ENCODE results near the gene FXYD4.

DNA sequence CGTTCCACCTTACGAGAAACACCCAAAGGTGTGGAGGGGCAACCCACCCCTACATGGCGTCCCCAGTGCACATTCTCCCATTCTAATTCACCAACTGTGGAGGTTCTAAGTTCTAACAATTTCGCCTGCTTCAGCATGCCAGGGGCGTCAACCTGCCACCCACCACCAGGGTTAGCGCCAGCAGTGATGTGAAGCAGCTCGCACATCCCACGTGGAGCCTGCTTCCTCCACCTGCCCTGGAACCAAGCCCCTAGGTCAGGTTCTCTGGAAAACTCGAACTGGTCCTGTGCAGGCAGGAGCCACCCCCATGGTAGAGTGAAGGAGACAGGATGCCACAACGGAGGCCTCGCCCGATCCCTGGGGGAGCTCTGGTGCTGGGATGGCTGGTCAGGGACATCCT, 33.3 kb upstream of the FXYD4 start:
- TF ChIP-seq POLR2A (IDR thresholded peaks at IDR 0.05) (no peak), POLR2AphosphoS5 (IDR thresholded peaks at IDR 0.05) (no peak), EP300 (IDR thresholded peaks at IDR 0.05; ENCODE audit: low read depth) (no peak)
- TF ChIP-seq, protein P1, sequence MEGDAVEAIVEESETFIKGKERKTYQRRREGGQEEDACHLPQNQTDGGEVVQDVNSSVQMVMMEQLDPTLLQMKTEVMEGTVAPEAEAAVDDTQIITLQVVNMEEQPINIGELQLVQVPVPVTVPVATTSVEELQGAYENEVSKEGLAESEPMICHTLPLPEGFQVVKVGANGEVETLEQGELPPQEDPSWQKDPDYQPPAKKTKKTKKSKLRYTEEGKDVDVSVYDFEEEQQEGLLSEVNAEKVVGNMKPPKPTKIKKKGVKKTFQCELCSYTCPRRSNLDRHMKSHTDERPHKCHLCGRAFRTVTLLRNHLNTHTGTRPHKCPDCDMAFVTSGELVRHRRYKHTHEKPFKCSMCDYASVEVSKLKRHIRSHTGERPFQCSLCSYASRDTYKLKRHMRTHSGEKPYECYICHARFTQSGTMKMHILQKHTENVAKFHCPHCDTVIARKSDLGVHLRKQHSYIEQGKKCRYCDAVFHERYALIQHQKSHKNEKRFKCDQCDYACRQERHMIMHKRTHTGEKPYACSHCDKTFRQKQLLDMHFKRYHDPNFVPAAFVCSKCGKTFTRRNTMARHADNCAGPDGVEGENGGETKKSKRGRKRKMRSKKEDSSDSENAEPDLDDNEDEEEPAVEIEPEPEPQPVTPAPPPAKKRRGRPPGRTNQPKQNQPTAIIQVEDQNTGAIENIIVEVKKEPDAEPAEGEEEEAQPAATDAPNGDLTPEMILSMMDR (IDR thresholded peaks at IDR 0.05): no peak

All from transverse colon (tissue), 4 donors.